Left renal cortex interstitium (tissue), 4 donors: Measurements from ENCODE around the gene AGRN. TPM values are rescaled to one million over a fixed set of nuclear protein-coding genes. Genes with fewer than 3 reads are reported as not detected.
"Not testable (repeated sequence)": the region's sequence is repeated elsewhere in the genome, so short reads cannot be mapped to it uniquely, and the experiment has no call there.

Experiments used
- DNase-seq, 4 donors: peaks; one replicate each; pipeline ENCODE4 v3.0.0-alpha.2; 2013; ENCODE audit warnings: low read depth in 4 of 4, low spot score in 2 of 4, missing footprints in 1 of 4
- polyA plus RNA-seq, 4 donors: library from polyadenylated mRNA; unstranded; fragments of 120-200 nt; gene quantifications; one replicate each; pipeline ENCODE4 v1.2.1, GENCODE V29; 2013; ENCODE audit not compliant: insufficient read length in 4 of 4

AGRN gene
- polyA plus RNA-seq, 4 donors, result 176 to 318 (median 282) TPM

GRCh38 chr1:999725-1000356 is 20.1 kb upstream of the AGRN start, which contains the start of gene HES4:
TSS of gene HES4 (minus strand) at chr1:1000097. CDS start at chr1:999973, 124 bp downstream.
- DNase-seq, result peak in 3 of 4 donors; percentile 73 to 87 (median 76)

GRCh38 chr1:1000357-1001056 is 19.4 kb upstream of the AGRN start:
- peak in 2 of 4 donors; percentile 65 to 73 for DNase-seq

GRCh38 chr1:1001057-1001783 is 18.7 kb upstream of the AGRN start:
- DNase-seq, result no peak

- DNase-seq, result no peak
Measured at GRCh38 chr1:1003618-1004419, 16.1 kb upstream of the AGRN start.

GRCh38 chr1:1004420-1004779 is 15.5 kb upstream of the AGRN start:
- DNase-seq, result no peak

- no peak for DNase-seq
Measured at GRCh38 chr1:1004780-1005697, 14.9 kb upstream of the AGRN start.

GRCh38 chr1:1005774-1006304 is 14.1 kb upstream of the AGRN start:
- DNase-seq, result no peak

- no peak for DNase-seq
Measured at GRCh38 chr1:1006305-1007159, 13.4 kb upstream of the AGRN start.

GRCh38 chr1:1010131-1010530 is 9.8 kb upstream of the AGRN start:
- not testable (repeated sequence) for DNase-seq

GRCh38 chr1:1011396-1011949 is 8.4 kb upstream of the AGRN start:
- DNase-seq, result no peak

GRCh38 chr1:1012736-1013104 is 7.2 kb upstream of the AGRN start:
- not testable (repeated sequence) for DNase-seq

GRCh38 chr1:1013105-1013921 is 6.6 kb upstream of the AGRN start, which contains the start of gene ISG15:
TSS of gene ISG15 (plus strand) at chr1:1013497. CDS start at chr1:1013574, 77 bp downstream.
- peak in 1 of 4 donors; percentile 79 for DNase-seq

GRCh38 chr1:1013922-1014648 is 5.8 kb upstream of the AGRN start:
- DNase-seq, result no peak

- no peak for DNase-seq
Measured at GRCh38 chr1:1014799-1015681, 4.9 kb upstream of the AGRN start.
